ENCODE data around the gene GPI. TPM values are rescaled to one million over a fixed set of nuclear protein-coding genes. Genes with fewer than 3 reads are reported as not detected.
A peak's percentile ranks its signal among the peaks of the same experiment; 100 is the strongest.
"Not testable (repeated sequence)": the region's sequence is repeated elsewhere in the genome, so short reads cannot be mapped to it uniquely, and the experiment has no call there.

Gene GPI
- total RNA-seq (2014; rRNA removed; shearing (Covaris generic)), result 241 and 250 TPM in 2 replicates
- polyA plus RNA-seq (2014; cell fraction: nucleus; rRNA removed), result 250 and 251 TPM in 2 replicates

DNA sequence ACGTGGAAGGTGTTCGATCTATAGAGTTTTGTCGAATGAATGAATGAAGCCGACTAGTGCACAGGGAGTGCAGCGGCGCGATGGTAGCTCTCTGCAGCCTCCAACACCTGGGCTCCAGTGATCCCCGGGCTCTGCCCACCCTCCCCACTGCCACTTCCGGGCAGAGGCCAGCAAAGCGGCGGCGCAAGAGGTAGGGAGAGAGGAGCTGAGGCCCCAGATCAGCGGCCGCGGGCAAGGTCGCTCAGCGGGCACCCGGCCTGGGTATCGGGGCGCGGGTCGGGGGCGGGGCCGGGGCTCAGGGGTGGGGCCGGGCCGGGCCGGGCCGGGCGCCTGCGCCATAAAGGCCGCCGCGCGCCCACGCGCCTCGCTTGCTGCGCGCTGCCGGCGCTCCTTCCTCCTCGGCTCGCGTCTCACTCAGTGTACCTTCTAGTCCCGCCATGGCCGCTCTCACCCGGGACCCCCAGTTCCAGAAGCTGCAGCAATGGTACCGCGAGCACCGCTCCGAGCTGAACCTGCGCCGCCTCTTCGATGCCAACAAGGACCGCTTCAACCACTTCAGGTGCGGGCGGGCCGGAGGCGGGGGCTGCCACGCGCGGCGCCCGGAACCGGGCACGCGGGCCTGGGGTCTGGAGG, at the start of gene GPI:
GPI (plus strand) TSS at position 367 of the 633 bp plus-strand sequence; CDS start at position 438, 71 bp downstream.
- peak; percentile 38 for DNase-seq (ENCODE audit: extremely low read depth, low read depth)

DNA sequence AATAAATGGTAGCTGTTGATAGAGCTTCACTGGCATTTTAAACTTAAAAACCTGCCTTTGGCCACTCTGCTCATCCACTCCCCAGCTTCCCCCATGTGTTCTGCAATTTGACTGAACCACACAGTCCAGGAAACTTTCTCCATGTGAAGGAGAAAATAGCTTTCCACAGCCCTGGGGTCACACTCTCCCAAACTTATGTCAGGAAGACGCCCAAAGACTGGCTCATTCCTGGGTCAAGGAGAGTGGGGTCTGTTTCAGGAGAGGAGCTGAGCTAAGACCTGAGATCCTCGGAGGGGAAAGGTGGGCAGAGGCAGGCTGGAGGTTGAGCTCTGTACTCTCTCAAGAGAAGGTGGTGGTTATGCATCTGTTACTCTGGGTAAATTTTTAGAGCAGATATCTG, 48.7 kb upstream of the GPI start:
- DNase-seq (ENCODE audit: extremely low read depth, low read depth), result no peak

DNA sequence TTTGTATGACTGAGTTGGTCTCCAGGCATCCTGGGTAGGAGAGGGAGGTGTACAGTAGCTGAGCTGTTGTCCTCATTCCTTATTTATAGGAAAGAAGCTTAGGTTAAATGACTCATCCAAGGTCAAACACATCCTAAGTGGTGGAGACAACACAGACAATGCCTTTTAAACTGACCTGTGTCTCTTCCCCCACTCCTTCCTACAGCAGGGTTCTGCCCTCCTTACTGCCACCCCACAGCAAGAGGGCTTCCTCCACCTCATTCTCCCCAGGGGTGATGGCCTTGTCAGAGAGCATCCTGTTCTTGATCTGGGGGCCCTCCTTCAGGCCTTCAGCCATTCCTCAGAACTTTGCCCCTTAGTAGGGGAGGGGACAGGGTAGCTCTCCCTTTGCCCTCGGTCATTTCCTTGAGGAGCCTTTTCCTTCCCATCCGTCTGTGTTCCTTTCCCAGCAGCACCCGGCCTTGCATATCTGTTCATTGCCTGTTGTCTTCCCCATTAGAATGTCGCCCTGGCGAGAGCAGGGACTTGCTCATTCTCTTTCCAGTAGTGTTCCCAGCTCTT, 48.2 kb upstream of the GPI start:
- DNase-seq (ENCODE audit: extremely low read depth, low read depth), result no peak

DNA sequence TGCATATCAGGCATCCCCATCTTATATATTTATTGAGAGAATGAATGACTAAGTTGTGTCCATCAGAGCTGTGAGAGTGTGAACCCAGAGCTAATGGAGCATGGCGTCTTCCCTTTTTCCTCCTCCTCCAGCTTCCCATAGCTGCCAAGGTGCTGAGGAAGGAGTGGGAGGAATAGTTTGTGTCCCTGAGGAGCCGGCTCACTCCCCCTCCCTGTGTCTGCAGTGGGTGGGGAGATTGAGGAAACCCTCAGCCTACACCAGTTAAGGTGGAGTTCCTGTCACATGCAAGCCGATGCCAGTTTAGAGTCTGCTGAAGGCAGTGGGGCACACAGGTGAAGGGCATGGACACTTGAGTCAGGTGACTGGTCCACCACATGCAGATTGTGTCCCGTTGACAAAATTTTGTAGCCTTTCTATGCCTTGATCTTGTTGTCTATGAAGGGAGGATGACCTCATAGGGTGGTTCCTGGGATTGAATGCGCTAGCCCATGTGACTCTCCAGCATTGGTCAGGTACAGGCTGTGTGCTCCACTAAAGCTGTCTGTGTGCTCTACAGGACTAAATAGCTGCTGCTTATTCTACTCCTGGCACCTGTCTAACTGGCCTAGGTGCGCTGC, 47.6 kb upstream of the GPI start:
- no peak for DNase-seq (ENCODE audit: extremely low read depth, low read depth)

DNA sequence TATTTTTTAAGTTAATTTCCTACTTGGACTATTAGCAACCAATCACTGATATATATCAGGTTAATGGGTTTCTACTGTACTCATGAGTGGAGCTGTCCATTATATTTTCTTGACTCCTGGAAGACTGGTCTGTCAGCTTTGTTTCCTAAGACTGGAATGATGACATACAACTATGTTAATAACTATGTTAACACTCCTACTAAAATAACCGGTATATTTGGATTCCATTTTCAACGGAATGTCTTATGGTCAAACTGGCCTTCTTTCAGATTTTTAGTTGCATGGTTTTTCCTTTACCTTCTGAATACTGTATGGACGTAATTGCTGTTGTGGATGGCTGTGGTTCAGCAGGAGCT, 45.8 kb upstream of the GPI start:
- DNase-seq (ENCODE audit: extremely low read depth, low read depth), result no peak

DNA sequence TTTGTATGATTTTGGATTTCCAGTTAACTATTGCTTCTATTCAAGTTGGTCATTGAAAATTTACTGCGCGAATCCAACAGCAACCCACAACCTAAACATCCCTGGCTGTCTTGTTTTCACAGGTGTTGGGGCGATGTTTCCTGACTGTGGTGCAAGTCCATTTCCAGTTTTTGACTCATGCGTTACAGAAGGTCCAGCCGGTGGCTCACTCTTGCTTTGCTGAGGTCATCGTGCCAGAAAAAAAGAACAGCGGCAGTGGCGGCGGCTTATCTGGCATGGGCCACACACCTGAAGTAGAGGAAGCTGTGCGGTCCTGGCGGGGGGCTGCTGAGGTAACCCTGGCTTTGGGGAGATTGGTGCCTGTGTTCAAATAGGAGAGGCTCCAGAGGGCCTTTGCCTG, 45.2 kb upstream of the GPI start:
- DNase-seq (ENCODE audit: extremely low read depth, low read depth), result no peak

DNA sequence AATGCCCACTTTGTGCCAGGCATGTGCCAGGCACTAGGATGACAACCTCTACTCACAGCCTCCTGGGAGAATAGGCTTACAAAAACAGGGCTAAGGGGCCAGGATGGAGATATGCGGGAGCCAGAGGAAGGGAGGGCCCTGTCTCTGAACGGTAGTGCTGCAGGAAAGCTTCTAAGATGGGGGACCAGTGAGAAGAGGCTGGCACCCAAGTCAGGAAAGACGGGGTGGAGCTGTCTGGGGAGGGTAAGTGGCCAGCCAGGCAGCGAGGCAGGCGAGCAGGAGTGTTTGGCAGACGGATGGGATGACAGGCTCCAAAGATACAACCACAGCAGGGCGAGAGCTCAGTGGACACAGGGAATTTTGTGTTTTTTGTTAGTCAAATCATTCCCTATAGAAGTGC, 44.7 kb upstream of the GPI start:
- no peak for DNase-seq (ENCODE audit: extremely low read depth, low read depth)

DNA sequence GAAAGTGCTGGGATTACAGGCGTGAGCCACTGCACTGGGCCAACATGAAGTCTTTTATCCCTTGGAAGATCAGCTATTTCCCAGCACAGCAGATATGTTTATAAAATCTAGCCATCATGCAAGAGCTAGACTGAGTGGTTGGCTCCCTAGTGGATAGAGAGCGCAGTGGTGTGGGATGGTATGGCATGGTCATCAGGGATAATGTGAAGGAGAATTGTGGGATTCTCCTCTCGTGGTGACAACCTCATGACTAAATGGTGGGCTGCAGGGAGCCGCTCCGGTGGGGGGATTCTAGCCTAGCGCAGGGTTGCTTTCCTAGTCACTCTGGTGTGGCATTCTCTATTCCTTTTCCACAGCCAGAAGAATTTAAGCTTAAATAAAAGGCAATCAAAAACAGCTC, 43.3 kb upstream of the GPI start:
- no peak for DNase-seq (ENCODE audit: extremely low read depth, low read depth)

DNA sequence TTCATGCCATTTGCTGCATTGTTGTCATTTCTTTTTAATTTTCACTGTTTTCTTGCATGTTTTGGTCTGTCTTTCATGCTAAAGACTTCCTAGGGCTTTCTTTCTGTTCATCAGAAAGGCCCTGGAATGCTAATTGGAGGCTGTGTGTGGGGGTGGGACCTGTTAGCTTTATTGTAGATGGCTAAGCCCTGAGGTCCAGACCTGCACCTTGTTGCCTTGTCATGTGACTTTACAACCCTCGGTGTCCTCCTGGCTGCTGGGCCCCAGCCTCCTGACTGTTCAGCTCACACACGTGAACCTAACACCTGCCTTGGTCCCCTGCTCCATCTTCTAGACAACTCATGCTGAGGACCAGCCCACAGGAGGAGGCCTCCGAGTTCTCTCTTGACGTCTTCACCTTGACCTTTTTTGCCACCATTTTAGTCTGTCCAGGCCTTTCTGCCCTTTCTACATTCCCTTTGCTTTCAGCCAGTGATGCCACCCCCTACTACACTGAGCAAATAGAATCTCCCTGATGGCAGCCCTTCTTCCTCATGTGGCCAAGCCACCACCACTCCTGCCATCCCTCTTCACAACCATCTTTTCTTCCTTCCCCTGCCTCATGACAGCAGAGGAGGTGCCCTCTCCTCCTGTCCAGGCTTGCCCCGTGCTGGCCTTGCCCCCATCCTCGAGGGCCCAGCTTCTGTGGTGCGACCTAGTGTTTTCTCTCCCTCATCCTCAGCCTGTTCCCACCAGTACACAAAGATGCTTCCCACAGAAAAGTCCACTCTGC, 41.4 kb upstream of the GPI start:
- no peak for DNase-seq (ENCODE audit: extremely low read depth, low read depth)

DNA sequence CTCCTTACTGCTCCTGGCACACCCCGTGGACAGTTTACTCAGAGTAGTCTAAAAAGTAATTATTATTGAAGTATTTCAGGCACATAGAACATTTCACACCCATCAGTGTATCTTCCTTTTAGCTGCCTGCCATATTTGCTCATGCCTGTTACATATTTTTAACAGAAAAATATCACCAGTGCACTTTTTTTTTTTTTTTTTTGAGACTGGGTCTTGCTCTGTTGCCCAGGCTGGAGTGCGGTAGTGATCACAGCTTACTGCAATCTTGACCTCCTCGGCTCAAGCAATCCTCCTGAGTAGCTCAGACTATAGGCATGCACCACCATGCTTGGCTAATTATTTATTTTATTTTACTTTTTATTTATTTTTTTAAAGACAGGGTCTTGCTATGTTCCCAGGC, 40.7 kb upstream of the GPI start:
- no peak for DNase-seq (ENCODE audit: extremely low read depth, low read depth)

DNA sequence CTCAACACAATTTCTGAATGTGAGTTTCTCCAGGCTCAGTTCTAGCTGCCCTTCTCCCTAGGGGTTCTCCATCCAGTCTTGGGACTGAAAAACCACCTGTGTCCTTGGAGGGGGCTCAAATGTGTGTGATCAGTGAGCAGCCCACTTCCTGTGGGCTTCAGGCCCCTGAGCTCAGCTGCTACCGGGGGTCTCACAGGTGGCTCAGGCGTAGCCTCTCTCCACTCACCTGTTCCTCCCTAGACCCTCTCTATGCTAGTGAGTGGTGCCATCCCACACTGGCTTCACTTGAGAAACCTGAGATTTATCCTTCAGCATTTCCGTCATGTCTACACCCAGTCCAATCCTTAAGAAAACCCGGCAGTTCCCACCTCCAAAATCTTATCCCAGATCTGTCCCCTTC, 39.8 kb upstream of the GPI start:
- no peak for DNase-seq (ENCODE audit: extremely low read depth, low read depth)

DNA sequence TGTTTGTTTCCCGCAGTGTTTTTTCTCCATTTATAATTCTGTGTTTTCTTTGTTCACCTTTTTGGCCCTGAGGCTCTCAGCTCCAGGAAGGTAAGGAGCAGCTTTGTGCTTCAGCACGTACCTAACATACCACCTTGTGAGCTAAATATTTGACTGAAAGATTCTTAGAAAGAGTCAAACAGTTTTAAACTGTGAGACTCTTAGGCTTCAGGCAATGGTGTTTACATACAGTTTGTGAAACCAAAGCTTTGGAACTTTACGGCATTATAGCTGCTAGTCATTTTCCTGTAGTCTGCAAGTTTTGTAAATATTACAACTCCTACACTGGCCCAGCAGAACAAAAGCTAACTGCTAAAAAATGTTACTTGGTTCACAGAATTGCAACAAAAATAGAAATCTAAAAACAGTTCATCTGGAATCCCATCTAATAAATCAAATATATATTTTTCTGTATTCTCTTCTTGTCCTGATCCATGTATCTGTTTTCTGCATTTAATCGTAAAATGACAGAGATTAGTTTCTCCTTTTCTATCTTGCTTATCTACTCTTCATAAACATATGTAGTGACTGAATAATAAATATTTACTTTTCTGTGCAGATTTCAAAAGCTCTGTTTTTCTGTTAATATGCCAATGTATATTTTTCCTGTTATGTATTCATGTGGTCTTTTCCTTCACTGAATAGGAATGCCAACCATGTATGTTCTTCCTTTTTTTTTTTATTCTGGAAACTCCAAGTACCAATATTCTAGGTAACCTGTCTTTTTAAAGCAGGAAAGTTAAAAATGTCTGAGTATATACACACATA, 38.8 kb upstream of the GPI start:
- no peak for DNase-seq (ENCODE audit: extremely low read depth, low read depth)

DNA sequence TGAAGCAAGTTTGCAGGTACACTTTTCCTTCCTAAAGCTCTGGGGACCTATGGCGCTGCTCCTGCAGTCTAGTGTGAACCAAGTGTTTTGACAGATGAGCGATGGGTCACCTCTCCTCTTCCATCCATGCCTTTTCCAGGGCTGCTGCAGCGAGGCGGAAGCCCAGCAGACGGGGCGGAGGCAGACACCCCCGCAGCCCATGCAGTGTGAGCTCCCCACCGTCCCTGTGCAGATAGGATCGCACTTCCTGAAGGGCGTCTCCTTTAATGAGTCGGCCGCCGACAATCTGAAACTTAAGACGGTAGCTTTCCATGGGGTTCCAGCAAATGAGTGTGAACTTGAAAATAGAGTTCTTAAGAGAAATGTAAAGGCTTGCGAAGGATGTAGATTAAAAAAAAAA, 37.1 kb upstream of the GPI start:
- DNase-seq (ENCODE audit: extremely low read depth, low read depth), result no peak

DNA sequence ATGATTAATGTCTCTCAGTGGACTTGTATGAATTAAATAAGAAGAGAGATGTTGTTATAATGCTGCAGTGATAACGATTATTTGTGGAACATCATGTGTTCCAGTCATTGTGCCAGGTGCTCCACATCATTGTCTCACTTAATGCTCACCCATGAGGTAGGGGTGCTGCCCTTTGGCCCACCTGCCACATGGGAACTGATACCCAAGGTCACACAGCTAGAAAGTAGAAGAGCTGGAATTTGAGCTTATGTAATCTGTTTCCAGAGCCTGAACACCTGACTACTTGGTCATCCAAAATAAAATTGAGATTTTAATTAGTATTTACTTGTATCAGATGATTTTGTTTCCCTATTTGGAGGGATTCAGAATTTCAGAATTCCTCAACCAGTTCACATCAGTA, 36.0 kb upstream of the GPI start:
- DNase-seq (ENCODE audit: extremely low read depth, low read depth), result no peak

DNA sequence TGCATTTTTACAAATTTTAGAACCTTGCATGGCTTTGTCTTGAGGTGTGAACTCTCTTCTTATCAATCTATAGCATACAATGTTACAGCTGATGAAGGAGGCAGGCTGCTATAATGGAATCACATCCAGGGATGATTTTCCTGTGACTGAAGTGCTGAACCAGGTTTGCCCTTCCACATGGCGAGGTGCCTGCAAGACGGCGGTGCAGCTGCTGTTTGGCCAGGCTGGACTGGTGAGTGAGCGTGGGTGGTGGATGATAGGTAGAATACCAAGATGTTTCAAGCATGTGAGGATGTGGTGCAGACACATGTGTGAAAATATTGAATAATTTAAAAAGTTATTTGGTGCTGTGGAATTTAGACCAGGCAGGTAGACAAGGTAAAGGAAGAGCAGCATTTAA, 34.9 kb upstream of the GPI start:
- no peak for DNase-seq (ENCODE audit: extremely low read depth, low read depth)

DNA sequence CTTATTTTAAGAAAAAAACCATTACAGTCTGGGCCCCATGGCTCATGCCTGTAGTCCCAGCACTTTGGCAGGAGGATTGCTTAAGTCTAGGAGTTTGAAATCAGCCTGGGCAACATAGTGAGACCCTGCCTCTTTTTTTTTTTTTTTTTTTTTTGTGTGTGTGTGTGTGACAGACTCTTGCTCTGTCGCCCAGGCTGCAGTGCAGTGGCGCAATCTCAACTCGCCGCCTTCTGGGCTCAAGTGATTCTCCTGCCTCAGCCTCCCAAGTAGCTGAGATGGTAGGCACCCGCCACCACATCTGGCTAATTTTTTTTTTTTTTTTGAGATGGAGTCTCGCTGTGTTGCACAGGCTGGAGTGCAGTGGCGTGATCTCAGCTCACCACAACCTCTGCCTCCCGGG, 34.4 kb upstream of the GPI start:
- DNase-seq (ENCODE audit: extremely low read depth, low read depth), result not testable (repeated sequence)

DNA sequence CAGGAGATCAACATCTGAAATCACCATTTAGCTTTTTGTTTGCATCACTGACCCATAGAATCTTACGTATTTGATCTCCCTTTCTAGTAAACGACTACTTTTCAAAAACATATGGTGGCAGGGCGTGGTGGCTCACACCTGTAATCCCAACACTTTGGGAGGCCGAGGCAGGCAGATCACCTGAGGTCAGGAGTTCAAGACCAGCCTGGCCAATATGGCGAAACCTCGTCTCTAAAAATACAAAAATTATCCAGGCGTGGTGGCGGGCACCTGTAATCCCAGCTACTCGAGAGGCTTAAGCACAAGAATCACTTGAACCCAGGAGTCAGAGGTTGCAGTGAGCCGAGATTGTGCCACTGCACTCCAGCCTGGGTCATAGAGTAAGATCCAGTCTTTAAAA, 33.4 kb upstream of the GPI start:
- DNase-seq (ENCODE audit: extremely low read depth, low read depth), result not testable (repeated sequence)

DNA sequence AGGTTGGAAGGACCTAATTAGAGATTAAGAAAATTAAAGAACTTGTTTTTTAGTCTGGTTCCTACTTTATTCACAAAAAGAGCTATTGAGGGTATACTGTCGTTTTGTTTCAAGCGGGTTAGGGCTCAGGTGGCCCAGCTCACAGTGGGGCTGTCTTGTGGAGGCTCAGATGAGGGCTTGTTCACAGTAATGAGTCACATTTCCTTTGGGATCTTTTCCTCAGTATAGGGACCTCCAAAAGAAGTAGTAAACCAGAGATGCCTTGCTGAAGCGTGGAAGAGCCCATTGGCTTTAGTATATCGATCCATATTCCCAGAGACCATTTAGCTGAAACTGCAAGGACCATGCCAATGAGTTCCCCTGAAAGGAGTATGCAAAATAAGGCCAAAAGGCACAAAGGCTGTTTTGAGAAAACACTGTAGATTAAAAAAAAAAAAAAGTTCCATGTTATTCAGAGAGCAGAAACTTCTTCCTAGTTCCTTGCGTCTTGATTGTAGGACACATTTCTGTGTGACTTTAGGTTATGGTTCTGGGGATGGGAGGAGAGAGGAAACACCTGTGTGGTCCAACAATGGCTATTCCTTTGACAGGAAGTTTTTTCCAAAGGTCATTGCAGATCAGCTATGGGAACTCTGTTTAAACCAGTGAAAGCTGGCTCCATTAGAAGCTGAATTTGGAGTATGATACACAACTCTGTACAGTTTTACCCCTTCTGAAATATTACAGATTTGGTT, 32.8 kb upstream of the GPI start:
- no peak for DNase-seq (ENCODE audit: extremely low read depth, low read depth)

DNA sequence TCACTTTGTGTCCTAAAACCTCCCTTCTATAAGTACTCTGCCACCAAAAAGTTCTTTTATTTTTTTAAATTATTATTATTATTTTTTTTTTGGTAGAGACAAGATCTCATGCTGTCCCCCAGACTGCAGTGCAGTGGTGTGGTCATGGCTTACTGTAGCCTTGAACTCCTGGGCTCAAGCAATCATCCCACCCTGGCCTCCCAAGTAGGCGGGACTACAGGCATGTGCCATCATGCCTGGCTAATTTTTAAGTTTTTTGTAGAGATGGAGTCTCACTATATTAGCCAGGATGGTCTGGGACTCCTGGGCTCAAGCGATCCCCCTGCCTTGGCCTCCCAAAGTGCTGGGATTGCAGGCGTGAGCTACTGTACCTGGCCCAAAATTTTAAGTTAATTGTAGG, 29.1 kb upstream of the GPI start:
- no peak for DNase-seq (ENCODE audit: extremely low read depth, low read depth)

DNA sequence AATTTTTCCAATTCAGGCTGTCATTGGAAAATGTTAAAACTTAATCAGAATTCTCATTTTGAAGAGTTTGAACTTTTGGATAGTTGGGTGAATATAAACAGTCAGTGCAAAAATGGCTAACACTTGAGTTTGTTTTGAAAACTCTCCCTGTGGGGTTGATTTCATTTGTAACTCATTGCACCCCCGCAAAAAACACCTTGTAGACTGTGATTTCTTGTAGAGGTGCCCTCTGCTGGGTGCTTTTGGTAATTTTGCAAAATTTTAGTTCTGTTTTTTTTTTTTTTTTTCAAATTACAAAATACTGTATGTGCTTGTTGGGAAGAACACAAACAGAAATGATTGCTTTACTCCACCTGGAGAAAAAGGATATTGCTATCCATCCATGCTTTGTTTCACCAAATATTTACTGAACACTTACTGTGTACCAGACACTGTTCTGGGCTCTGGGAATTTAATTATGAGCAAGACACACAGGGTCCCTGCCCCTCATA, 28.2 kb upstream of the GPI start:
- DNase-seq (ENCODE audit: extremely low read depth, low read depth), result no peak
